H9 (cell line): ENCODE measurements around the gene TMPRSS3. TPM values are rescaled to one million over a fixed set of nuclear protein-coding genes. Genes with fewer than 3 reads are reported as not detected.

ENCODE experiments used
- DNase-seq: peaks from one replicate; pipeline ENCODE4 v3.0.0-alpha.2; 2017
- H2AFZ ChIP-seq: one replicate; pipeline ENCODE4 v1.6.1; 2013; ENCODE audit warnings: mild to moderate bottlenecking, low read length, control low read depth, moderate library complexity
- H2AK5ac ChIP-seq: 2 replicates; pipeline ENCODE4 v1.6.1; 2013; ENCODE audit warnings: low read length, control low read depth, mixed read lengths; ENCODE audit not compliant: insufficient read length
- H2BK120ac ChIP-seq: one replicate; pipeline ENCODE4 v1.6.1; 2013; ENCODE audit warnings: low read depth, mild to moderate bottlenecking, low read length, control low read depth, inconsistent platforms; ENCODE audit not compliant: poor library complexity, severe bottlenecking
- H2BK12ac ChIP-seq: 2 replicates; pipeline ENCODE4 v1.6.1; 2013; ENCODE audit warnings: low read length, control low read depth, mixed read lengths, low read depth; ENCODE audit not compliant: insufficient read length
- H2BK15ac ChIP-seq: 2 replicates; pipeline ENCODE4 v1.6.1; 2013; ENCODE audit warnings: low read depth, low read length, control low read depth
- H2BK20ac ChIP-seq: one replicate; pipeline ENCODE4 v1.6.1; 2013; ENCODE audit warnings: low read depth, mild to moderate bottlenecking, low read length, control low read depth, inconsistent platforms; ENCODE audit not compliant: poor library complexity, severe bottlenecking
- H2BK5ac ChIP-seq: 2 replicates; pipeline ENCODE4 v1.6.1; 2013; ENCODE audit warnings: low read length, control low read depth, mixed read lengths; ENCODE audit not compliant: insufficient read length
- H3K14ac ChIP-seq: 2 replicates; pipeline ENCODE4 v1.6.1; 2013; ENCODE audit warnings: low read length, control low read depth; ENCODE audit not compliant: insufficient read depth
- H3K18ac ChIP-seq: 2 replicates; pipeline ENCODE4 v1.6.1; 2013; ENCODE audit warnings: low read depth, mild to moderate bottlenecking, mixed read lengths, low read length, control low read depth; ENCODE audit not compliant: insufficient read length
- H3K23ac ChIP-seq: 2 replicates; pipeline ENCODE4 v1.6.1; 2013; ENCODE audit warnings: low read length, control low read depth, mixed read lengths, low read depth; ENCODE audit not compliant: insufficient read length
- H3K23me2 ChIP-seq: 2 replicates; pipeline ENCODE4 v1.6.1; 2013; ENCODE audit warnings: low read depth, mild to moderate bottlenecking, mixed read lengths, low read length, control low read depth; ENCODE audit not compliant: insufficient read length, poor library complexity, severe bottlenecking
- H3K27ac ChIP-seq: 2 replicates; pipeline ENCODE4 v1.5.1; 2013; ENCODE audit warnings: low read length, control low read depth, mixed read lengths, low read depth; ENCODE audit not compliant: insufficient read length
- H3K27me3 ChIP-seq: 2 replicates; pipeline ENCODE4 v1.6.1; 2013; ENCODE audit warnings: low read length, control low read depth, inconsistent platforms; ENCODE audit not compliant: insufficient read depth
- H3K4ac ChIP-seq: 2 replicates; pipeline ENCODE4 v1.6.1; 2013; ENCODE audit warnings: low read depth, mild to moderate bottlenecking, control low read depth, inconsistent platforms, low read length, moderate library complexity
- H3K4me1 ChIP-seq: 2 replicates; pipeline ENCODE4 v1.6.1; 2013; ENCODE audit warnings: low read length, control low read depth, inconsistent platforms; ENCODE audit not compliant: insufficient read depth
- H3K4me2 ChIP-seq: 2 replicates; pipeline ENCODE4 v1.6.1; 2013; ENCODE audit warnings: low read length, control low read depth, mixed read lengths; ENCODE audit not compliant: insufficient read length, insufficient read depth
- H3K56ac ChIP-seq: 2 replicates; pipeline ENCODE4 v1.6.1; 2013; ENCODE audit warnings: low read depth, mild to moderate bottlenecking, mixed read lengths, low read length, control low read depth; ENCODE audit not compliant: insufficient read length
- H3K79me1 ChIP-seq: 2 replicates; pipeline ENCODE4 v1.6.1; 2013; ENCODE audit warnings: low read depth, mild to moderate bottlenecking, moderate library complexity, low read length, control low read depth, inconsistent platforms; ENCODE audit not compliant: insufficient read depth, poor library complexity, severe bottlenecking
- H3K79me2 ChIP-seq: 2 replicates; pipeline ENCODE4 v1.6.1; 2013; ENCODE audit warnings: low read length, control low read depth, inconsistent platforms; ENCODE audit not compliant: insufficient read depth
- H3K9ac ChIP-seq: 2 replicates; pipeline ENCODE4 v1.6.1; 2013; ENCODE audit warnings: low read length, control low read depth, mixed read lengths; ENCODE audit not compliant: insufficient read length; ENCODE audit errors: extremely low read depth
- H3K9me3 ChIP-seq: one replicate; pipeline ENCODE4 v1.6.1; 2013; ENCODE audit warnings: low read depth, low read length, inconsistent platforms; ENCODE audit not compliant: control insufficient read depth
- H3T11ph ChIP-seq: one replicate; pipeline ENCODE4 v1.6.1; 2013; ENCODE audit warnings: mild to moderate bottlenecking, low read length, control low read depth, inconsistent platforms
- H4K20me1 ChIP-seq: one replicate; pipeline ENCODE4 v1.6.1; 2013; ENCODE audit not compliant: control insufficient read depth, insufficient read length, insufficient read depth
- H4K5ac ChIP-seq: 2 replicates; pipeline ENCODE4 v1.6.1; 2013; ENCODE audit warnings: low read depth, mild to moderate bottlenecking, mixed read lengths, low read length, control low read depth; ENCODE audit not compliant: insufficient read length
- H4K8ac ChIP-seq: replicated peaks from 2 replicates; pipeline ENCODE4 v1.6.1; 2013; ENCODE audit warnings: low read length, control low read depth, mixed read lengths, low read depth; ENCODE audit not compliant: insufficient read length
- H4K91ac ChIP-seq: 2 replicates; pipeline ENCODE4 v1.6.1; 2013; ENCODE audit warnings: low read depth, mild to moderate bottlenecking, moderate library complexity, mixed read lengths, low read length, control low read depth; ENCODE audit not compliant: insufficient read length
- H3K27ac Mint-ChIP-seq, 3 experiments: 2 replicates in 2 of 3; 3 replicates in 1 of 3; pipeline ENCODE4 v1.8.0; 2020 to 2021; ENCODE audit warnings: mixed read lengths in 3 of 3, mild to moderate bottlenecking in 1 of 3, moderate library complexity in 1 of 3
- H3K27me3 Mint-ChIP-seq: 2 replicates; pipeline ENCODE4 v1.8.0; 2021; ENCODE audit warnings: low read depth, mild to moderate bottlenecking, moderate library complexity, mixed read lengths
- H3K36me3 Mint-ChIP-seq, 3 experiments: 2 replicates in 2 of 3; 3 replicates in 1 of 3; pipeline ENCODE4 v1.8.0; 2020 to 2021; ENCODE audit warnings: low read depth in 3 of 3, mixed read lengths in 3 of 3; ENCODE audit not compliant: insufficient read depth in 1 of 3
- H3K4me1 Mint-ChIP-seq, 2 experiments: 2 replicates each; pipeline ENCODE4 v1.8.0; 2020; ENCODE audit warnings: mixed read lengths in 2 of 2
- H3K4me3 Mint-ChIP-seq, 2 experiments: 2 replicates in 1 of 2; 3 replicates in 1 of 2; pipeline ENCODE4 v1.8.0; 2020 to 2021; ENCODE audit warnings: mild to moderate bottlenecking in 2 of 2, mixed read lengths in 2 of 2, moderate library complexity in 1 of 2
- H3K9me3 Mint-ChIP-seq, 2 experiments: 2 replicates in 1 of 2; 3 replicates in 1 of 2; pipeline ENCODE4 v1.8.0; 2020; ENCODE audit warnings: mild to moderate bottlenecking in 2 of 2, mixed read lengths in 2 of 2, moderate library complexity in 1 of 2
- WGBS: extraction: QIAGEN DNeasy Blood & Tissue Kit; methylation state at CpG from one replicate; pipeline ENCODE4 v1.1.7; 2013; ENCODE audit warnings: missing lambda C conversion rate, low lambda C conversion rate, mixed read lengths; ENCODE audit not compliant: insufficient read length; ENCODE audit errors: extremely low coverage; 5-methylcytosine and 5-hydroxymethylcytosine counted together
- total RNA-seq: library from RNA; stranded (reverse); gene quantifications from 2 replicates; pipeline ENCODE4 v1.2.1, GENCODE V29; 2021
- TF ChIP-seq, protein P1 (sequence below): fragments of 200-600 bp; sonication (generic); conservative IDR thresholded peaks from 3 replicates; pipeline ENCODE4 v1.8.0; 2021; ENCODE audit warnings: antibody characterized with exemption, mild to moderate bottlenecking

The TMPRSS3 gene
- total RNA-seq, 1 experiment from 2014 or later, result 0.31 TPM

DNA sequence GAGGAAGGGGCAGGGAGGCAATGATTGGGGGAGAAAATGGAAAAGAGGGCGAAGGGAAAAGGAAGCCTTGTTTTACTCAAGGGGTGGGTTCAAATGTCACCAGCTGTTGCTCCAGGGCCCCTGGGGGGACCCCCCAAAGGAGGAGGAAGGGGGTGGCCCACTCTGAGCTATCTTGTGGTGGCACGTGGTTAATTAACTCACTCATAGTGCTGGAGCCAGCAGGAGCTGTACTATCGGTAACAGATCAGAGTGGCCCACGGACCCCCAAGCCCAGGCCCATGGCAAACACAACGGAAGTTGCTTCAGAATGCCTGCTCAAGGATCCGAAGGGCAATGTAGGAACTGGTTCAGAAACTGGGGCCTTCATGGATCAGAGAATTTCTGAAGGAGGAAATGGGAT is 52.3 kb downstream of the TMPRSS3 start:
- H3K9ac ChIP-seq, result no peak overlapping the region
- no peak overlapping the region for H2BK15ac ChIP-seq
- Mint-ChIP-seq H3K27ac (0 out of 7 replicates have a peak overlapping the region, but pooled peaks of 1 of the 3 experiments have one; percentile 60), H3K9me3 (no peaks in the 10 kb centered on the region), H3K4me3 (no peak overlapping the region), H3K4me1 (peaks cover 0 to 4% of the 10 kb centered on the region in 2 experiments; a peak in 1 of 4 replicates), H3K36me3 (no peaks in the 10 kb centered on the region), H3K27me3 (peaks cover 2% of the 10 kb centered on the region)
- H4K20me1 ChIP-seq, result no peaks in the 10 kb centered on the region
- no peak overlapping the region for H3K23ac ChIP-seq
- H3K79me2 ChIP-seq, result no peaks in the 10 kb centered on the region
- H3K9me3 ChIP-seq, result no peaks in the 10 kb centered on the region
- H2AFZ ChIP-seq, result no peak overlapping the region
- no peak overlapping the region for H3K14ac ChIP-seq
- H3T11ph ChIP-seq, result no peak overlapping the region
- H3K4me2 ChIP-seq, result no peak overlapping the region
- no CpG with 5 or more reads among the region's 6 CpGs for WGBS
- no peak overlapping the region for H3K56ac ChIP-seq
- H4K91ac ChIP-seq, result no peak overlapping the region
- H3K23me2 ChIP-seq, result no peaks in the 10 kb centered on the region
- H2BK20ac ChIP-seq, result no peak overlapping the region
- no peak overlapping the region for H2BK5ac ChIP-seq
- H2AK5ac ChIP-seq, result no peak overlapping the region
- H2BK120ac ChIP-seq, result no peak overlapping the region
- no peak overlapping the region for H4K5ac ChIP-seq
- H3K79me1 ChIP-seq, result no peaks in the 10 kb centered on the region
- H3K4ac ChIP-seq, result no peak overlapping the region
- no peak overlapping the region for H4K8ac ChIP-seq
- no peak overlapping the region for H3K18ac ChIP-seq
- no peak overlapping the region for H2BK12ac ChIP-seq
- no peaks in the 10 kb centered on the region for H3K27me3 ChIP-seq
- no peak overlapping the region for H3K27ac ChIP-seq
- TF ChIP-seq, protein P1, sequence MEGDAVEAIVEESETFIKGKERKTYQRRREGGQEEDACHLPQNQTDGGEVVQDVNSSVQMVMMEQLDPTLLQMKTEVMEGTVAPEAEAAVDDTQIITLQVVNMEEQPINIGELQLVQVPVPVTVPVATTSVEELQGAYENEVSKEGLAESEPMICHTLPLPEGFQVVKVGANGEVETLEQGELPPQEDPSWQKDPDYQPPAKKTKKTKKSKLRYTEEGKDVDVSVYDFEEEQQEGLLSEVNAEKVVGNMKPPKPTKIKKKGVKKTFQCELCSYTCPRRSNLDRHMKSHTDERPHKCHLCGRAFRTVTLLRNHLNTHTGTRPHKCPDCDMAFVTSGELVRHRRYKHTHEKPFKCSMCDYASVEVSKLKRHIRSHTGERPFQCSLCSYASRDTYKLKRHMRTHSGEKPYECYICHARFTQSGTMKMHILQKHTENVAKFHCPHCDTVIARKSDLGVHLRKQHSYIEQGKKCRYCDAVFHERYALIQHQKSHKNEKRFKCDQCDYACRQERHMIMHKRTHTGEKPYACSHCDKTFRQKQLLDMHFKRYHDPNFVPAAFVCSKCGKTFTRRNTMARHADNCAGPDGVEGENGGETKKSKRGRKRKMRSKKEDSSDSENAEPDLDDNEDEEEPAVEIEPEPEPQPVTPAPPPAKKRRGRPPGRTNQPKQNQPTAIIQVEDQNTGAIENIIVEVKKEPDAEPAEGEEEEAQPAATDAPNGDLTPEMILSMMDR, result no peak
- no peak for DNase-seq
- H3K4me1 ChIP-seq, result 0 out of 2 replicates have a peak, but pooled peaks cover 1% of the 10 kb centered on the region
